ENCODE results near the gene GPR157.

DNA sequence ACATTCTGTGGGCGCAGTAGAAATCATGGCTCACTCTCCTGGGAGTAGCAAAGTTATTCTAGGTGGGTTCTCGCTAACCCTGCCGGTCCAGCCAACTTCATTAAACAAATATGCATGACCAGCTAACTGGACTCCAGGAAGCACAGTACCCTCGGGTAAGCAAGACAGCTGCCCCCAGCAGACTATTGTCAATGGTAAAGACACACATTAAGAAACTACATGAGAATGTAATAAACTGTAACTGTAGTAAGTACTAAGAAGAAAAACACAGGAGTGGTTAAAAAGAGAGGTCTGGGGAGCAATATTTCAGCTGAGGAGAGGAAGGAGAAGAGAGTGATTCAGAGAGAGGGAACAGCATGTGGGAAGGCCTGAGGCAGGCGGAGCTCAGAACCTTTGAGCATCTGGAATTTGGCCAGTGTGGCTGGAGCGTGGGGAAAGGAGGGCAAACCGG lies 66.9 kb downstream of the GPR157 start:
- TF ChIP-seq, protein P1, sequence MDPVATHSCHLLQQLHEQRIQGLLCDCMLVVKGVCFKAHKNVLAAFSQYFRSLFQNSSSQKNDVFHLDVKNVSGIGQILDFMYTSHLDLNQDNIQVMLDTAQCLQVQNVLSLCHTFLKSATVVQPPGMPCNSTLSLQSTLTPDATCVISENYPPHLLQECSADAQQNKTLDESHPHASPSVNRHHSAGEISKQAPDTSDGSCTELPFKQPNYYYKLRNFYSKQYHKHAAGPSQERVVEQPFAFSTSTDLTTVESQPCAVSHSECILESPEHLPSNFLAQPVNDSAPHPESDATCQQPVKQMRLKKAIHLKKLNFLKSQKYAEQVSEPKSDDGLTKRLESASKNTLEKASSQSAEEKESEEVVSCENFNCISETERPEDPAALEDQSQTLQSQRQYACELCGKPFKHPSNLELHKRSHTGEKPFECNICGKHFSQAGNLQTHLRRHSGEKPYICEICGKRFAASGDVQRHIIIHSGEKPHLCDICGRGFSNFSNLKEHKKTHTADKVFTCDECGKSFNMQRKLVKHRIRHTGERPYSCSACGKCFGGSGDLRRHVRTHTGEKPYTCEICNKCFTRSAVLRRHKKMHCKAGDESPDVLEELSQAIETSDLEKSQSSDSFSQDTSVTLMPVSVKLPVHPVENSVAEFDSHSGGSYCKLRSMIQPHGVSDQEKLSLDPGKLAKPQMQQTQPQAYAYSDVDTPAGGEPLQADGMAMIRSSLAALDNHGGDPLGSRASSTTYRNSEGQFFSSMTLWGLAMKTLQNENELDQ (CRISPR knock-in tag; IDR thresholded peaks at IDR 0.05; ENCODE audit: borderline replicate concordance) = no peak
- TF ChIP-seq POLR2A (IDR thresholded peaks at IDR 0.05; ENCODE audit: insufficient read depth in 1 of 2, low read depth in 2 of 2, low read length in 2 of 2) (no peak), SMARCC2 (IDR thresholded peaks at IDR 0.05) (no peak), TAF1 (CRISPR knock-in tag; IDR thresholded peaks at IDR 0.05) (no peak), CBFB (CRISPR knock-in tag; IDR thresholded peaks at IDR 0.05) (no peak), MTF1 (CRISPR knock-in tag; IDR thresholded peaks at IDR 0.05) (no peak), CREM (IDR thresholded peaks at IDR 0.05) (no peak), CREM (CRISPR knock-in tag; IDR thresholded peaks at IDR 0.05) (no peak), NFIC (IDR thresholded peaks at IDR 0.05; ENCODE audit: low read length) (no peak)
- TF ChIP-seq, protein P2, sequence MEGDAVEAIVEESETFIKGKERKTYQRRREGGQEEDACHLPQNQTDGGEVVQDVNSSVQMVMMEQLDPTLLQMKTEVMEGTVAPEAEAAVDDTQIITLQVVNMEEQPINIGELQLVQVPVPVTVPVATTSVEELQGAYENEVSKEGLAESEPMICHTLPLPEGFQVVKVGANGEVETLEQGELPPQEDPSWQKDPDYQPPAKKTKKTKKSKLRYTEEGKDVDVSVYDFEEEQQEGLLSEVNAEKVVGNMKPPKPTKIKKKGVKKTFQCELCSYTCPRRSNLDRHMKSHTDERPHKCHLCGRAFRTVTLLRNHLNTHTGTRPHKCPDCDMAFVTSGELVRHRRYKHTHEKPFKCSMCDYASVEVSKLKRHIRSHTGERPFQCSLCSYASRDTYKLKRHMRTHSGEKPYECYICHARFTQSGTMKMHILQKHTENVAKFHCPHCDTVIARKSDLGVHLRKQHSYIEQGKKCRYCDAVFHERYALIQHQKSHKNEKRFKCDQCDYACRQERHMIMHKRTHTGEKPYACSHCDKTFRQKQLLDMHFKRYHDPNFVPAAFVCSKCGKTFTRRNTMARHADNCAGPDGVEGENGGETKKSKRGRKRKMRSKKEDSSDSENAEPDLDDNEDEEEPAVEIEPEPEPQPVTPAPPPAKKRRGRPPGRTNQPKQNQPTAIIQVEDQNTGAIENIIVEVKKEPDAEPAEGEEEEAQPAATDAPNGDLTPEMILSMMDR (CRISPR knock-in tag; IDR thresholded peaks at IDR 0.05) = no peak
- TF ChIP-seq, protein P3, sequence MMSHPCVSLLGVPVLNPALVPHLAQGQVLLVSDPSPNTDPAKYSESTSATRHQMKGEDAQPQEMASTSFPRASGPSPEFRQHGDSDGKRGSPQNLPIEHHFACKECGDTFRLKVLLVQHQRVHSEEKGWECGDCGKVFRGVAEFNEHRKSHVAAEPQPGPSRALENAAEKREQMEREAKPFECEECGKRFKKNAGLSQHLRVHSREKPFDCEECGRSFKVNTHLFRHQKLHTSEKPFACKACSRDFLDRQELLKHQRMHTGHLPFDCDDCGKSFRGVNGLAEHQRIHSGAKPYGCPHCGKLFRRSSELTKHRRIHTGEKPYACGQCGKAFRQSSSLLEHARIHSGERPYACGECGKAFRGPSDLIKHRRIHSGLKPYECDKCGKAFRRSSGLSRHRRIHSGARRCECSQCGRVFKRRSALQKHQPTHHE (CRISPR knock-in tag; IDR thresholded peaks at IDR 0.05; ENCODE audit: borderline replicate concordance) = no peak
- TF ChIP-seq, protein P4, sequence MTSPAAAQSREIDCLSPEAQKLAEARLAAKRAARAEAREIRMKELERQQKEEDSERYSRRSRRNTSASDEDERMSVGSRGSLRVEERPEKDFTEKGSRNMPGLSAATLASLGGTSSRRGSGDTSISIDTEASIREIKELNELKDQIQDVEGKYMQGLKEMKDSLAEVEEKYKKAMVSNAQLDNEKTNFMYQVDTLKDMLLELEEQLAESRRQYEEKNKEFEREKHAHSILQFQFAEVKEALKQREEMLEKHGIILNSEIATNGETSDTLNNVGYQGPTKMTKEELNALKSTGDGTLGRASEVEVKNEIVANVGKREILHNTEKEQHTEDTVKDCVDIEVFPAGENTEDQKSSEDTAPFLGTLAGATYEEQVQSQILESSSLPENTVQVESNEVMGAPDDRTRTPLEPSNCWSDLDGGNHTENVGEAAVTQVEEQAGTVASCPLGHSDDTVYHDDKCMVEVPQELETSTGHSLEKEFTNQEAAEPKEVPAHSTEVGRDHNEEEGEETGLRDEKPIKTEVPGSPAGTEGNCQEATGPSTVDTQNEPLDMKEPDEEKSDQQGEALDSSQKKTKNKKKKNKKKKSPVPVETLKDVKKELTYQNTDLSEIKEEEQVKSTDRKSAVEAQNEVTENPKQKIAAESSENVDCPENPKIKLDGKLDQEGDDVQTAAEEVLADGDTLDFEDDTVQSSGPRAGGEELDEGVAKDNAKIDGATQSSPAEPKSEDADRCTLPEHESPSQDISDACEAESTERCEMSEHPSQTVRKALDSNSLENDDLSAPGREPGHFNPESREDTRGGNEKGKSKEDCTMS (CRISPR knock-in tag; conservative IDR thresholded peaks at IDR 0.05) = no peak

All from HepG2 (cell line).